Left lung (tissue), 10 donors: ENCODE data around the gene NKAIN1. TPM values are rescaled to one million over a fixed set of nuclear protein-coding genes. Genes with fewer than 3 reads are reported as not detected.
A peak's percentile ranks its signal among the peaks of the same experiment; 100 is the strongest.
"Not testable (repeated sequence)": the region's sequence is repeated elsewhere in the genome, so short reads cannot be mapped to it uniquely, and the experiment has no call there.

ENCODE experiments used
- ATAC-seq: fragments of 200-7000 bp; cut with Tn5 transposase; one replicate; pipeline ENCODE4 v1.9.1; 2020; ENCODE audit warnings: moderate library complexity
- DNase-seq, 4 donors: peaks; one replicate each; pipeline ENCODE4 v3.0.0-alpha.2; 2013 to 2020
- H3K27ac ChIP-seq, 2 donors: fragments of 200-600 bp; sonication (generic) in 1 of 2; one replicate each; pipeline versions ENCODE4 v1.5.0 to v1.8.0; 2020 to 2021
- H3K27me3 ChIP-seq, 2 donors: fragments of 200-600 bp; sonication (generic) in 1 of 2; one replicate each; pipeline versions ENCODE4 v1.5.0 to v1.8.0; 2020 to 2021
- H3K36me3 ChIP-seq, 2 donors: fragments of 200-600 bp; sonication (generic) in 1 of 2; one replicate each; pipeline versions ENCODE4 v1.5.0 to v1.8.0; 2020 to 2021
- H3K4me1 ChIP-seq, 2 donors: fragments of 200-600 bp; one replicate each; pipeline ENCODE4 v1.8.0; 2021
- H3K4me3 ChIP-seq, 2 donors: fragments of 200-600 bp; sonication (generic) in 1 of 2; one replicate each; pipeline versions ENCODE4 v1.5.0 to v1.8.0; 2020 to 2021; ENCODE audit warnings: mild to moderate bottlenecking in 1 of 2
- H3K9me3 ChIP-seq, 2 donors: fragments of 200-600 bp; sonication (generic) in 1 of 2; one replicate each; pipeline versions ENCODE4 v1.5.0 to v1.8.0; 2020 to 2021
- CTCF ChIP-seq, 2 donors: fragments of 200-600 bp; sonication (generic) in 1 of 2; IDR thresholded peaks; one replicate each; pipeline versions ENCODE4 v1.5.0 to v1.8.0; 2021; ENCODE audit warnings: antibody characterized with exemption in 2 of 2
- intact Hi-C, 2 donors: fragments of 100-400 bp; cut with DNase I; formaldehyde crosslinking; loops; one replicate each; pipeline versions ENCODE4 v1.11.2 to v1.14.2; 2022
- polyA plus RNA-seq, 6 donors: library from polyadenylated mRNA; unstranded; fragments of 120-200 nt; gene quantifications; one replicate each; pipeline ENCODE4 v1.2.1, GENCODE V29; 2013; ENCODE audit not compliant: insufficient read length in 6 of 6
- total RNA-seq, 2 donors: library from RNA; stranded (reverse); fragmentation: NEBNext Ultra II Directional; extraction: Animal tissue kit (Norgen Biotek cat#: 25700); gene quantifications; one replicate each; pipeline ENCODE4 v1.2.1, GENCODE V29; 2021
- donor health status: DM: no; HTN: yes; CAD: no.
- donor health status: DM: no; HTN: no; CAD: no.

Gene NKAIN1
- total and polyA plus RNA-seq, 8 donors = 1.7 to 3.2 (median 2.7) TPM; not detected in 2

GRCh38 chr1:31182352-31182751 is 57.3 kb downstream of the NKAIN1 start:
- intact Hi-C loops = loop anchor here in 1 of 2 donors (10.0 kb wide), 1 partner anchor 242 kb away; no protein-coding TSS in a partner anchor
- ATAC-seq = peak; percentile 91
- peak overlapping the region in 1 of 2 donors; percentile 2 for H3K4me3 ChIP-seq

GRCh38 chr1:31181515-31182343 is 58.0 kb downstream of the NKAIN1 start:
- ATAC-seq = peak; percentile 85
- H3K27me3 ChIP-seq = peaks cover 0 to 59% of the 10 kb centered on the region in 2 donors
- intact Hi-C loops = loop anchor here in 1 of 2 donors (10.0 kb wide), 1 partner anchor 243 kb away; no protein-coding TSS in a partner anchor
- DNase-seq = peak in 2 of 4 donors; percentile 55 to 88
- peak; percentile 68 to 79 for TF ChIP-seq CTCF (IDR thresholded peaks at IDR 0.05)
- peak overlapping the region in 1 of 2 donors; percentile 2 for H3K4me3 ChIP-seq
- no peak overlapping the region for H3K27ac ChIP-seq
- H3K4me1 ChIP-seq = peaks cover 4 to 13% of the 10 kb centered on the region in 2 donors
- H3K9me3 ChIP-seq = no peaks in the 10 kb centered on the region
- H3K36me3 ChIP-seq = no peaks in the 10 kb centered on the region

More at GRCh38 chr1:31182352-31182751, 57.3 kb downstream of the NKAIN1 start:
- Histone ChIP-seq H3K9me3 (no peaks in the 10 kb centered on the region), H3K36me3 (no peaks in the 10 kb centered on the region), H3K27ac (no peak overlapping the region), H3K4me1 (peaks cover 4 to 13% of the 10 kb centered on the region in 2 donors), H3K27me3 (peaks cover 0 to 59% of the 10 kb centered on the region in 2 donors)
- peak; percentile 63 to 93 (median 84) for DNase-seq
- no peak for TF ChIP-seq CTCF (IDR thresholded peaks at IDR 0.05)

- DNase-seq = no peak
- no peaks in the 10 kb centered on the region for H3K36me3 ChIP-seq
- H3K4me3 ChIP-seq = no peak overlapping the region
- no peak for ATAC-seq
- intact Hi-C loops = loop anchor here in 1 of 2 donors (10.0 kb wide), 1 partner anchor 244 kb away; no protein-coding TSS in a partner anchor
- H3K27me3 ChIP-seq = peaks cover 0 to 59% of the 10 kb centered on the region in 2 donors
- H3K27ac ChIP-seq = no peak overlapping the region
- no peaks in the 10 kb centered on the region for H3K9me3 ChIP-seq
- no peak for TF ChIP-seq CTCF (IDR thresholded peaks at IDR 0.05)
- peaks cover 4 to 13% of the 10 kb centered on the region in 2 donors for H3K4me1 ChIP-seq
Observed at GRCh38 chr1:31180338-31180737, 59.3 kb downstream of the NKAIN1 start.

GRCh38 chr1:31176291-31176690 is 63.4 kb downstream of the NKAIN1 start:
- peaks cover 0 to 33% of the 10 kb centered on the region in 2 donors for H3K27me3 ChIP-seq
- ATAC-seq, intact Hi-C loops, DNase-seq, H3K27ac ChIP-seq, H3K4me1 ChIP-seq, H3K9me3 ChIP-seq, H3K4me3 ChIP-seq, H3K36me3 ChIP-seq: not testable (repeated sequence)

- ATAC-seq (no peak), DNase-seq (no peak)
- Histone ChIP-seq H3K4me3 (no peak overlapping the region), H3K9me3 (no peaks in the 10 kb centered on the region), H3K4me1 (peaks cover 11 to 14% of the 10 kb centered on the region in 2 donors), H3K27ac (peak overlapping the region; percentile 61 to 69), H3K27me3 (no peaks in the 10 kb centered on the region), H3K36me3 (no peaks in the 10 kb centered on the region)
- intact Hi-C loops = no loop called here
- TF ChIP-seq CTCF (IDR thresholded peaks at IDR 0.05) = no peak
Observed at GRCh38 chr1:31170486-31170735, 69.3 kb downstream of the NKAIN1 start.
